Fibroblast of lung (primary cell): ENCODE measurements around the gene NECAB3. TPM values are rescaled to one million over a fixed set of nuclear protein-coding genes. Genes with fewer than 3 reads are reported as not detected.

ENCODE experiments used
- DNase-seq, 2 donors: peaks; one replicate each; pipeline versions ENCODE4 v3.0.0 to v3.0.0-alpha.2; 2010; ENCODE audit warnings: low read depth in 2 of 2
- H2AFZ ChIP-seq: 2 replicates; pipeline ENCODE4 v1.5.1; 2012; ENCODE audit warnings: low read length, control low read depth, inconsistent platforms
- H3K27ac ChIP-seq: 2 replicates; pipeline ENCODE4 v1.5.1; 2011; ENCODE audit warnings: low read length, control low read depth; ENCODE audit not compliant: insufficient read depth
- H3K27me3 ChIP-seq: 2 replicates; pipeline ENCODE4 v1.5.1; 2011; ENCODE audit warnings: mild to moderate bottlenecking, low read length; ENCODE audit not compliant: control insufficient read depth, insufficient read depth
- H3K36me3 ChIP-seq: 2 replicates; pipeline ENCODE4 v1.5.1; 2011; ENCODE audit warnings: low read length; ENCODE audit not compliant: control insufficient read depth, insufficient read depth
- H3K4me1 ChIP-seq: 2 replicates; pipeline ENCODE4 v1.5.1; 2011; ENCODE audit warnings: low read length; ENCODE audit not compliant: control insufficient read depth, insufficient read depth; ENCODE audit errors: extremely low read depth
- H3K4me2 ChIP-seq: 2 replicates; pipeline ENCODE4 v1.5.1; 2011; ENCODE audit warnings: low read length, control low read depth; ENCODE audit not compliant: insufficient read depth; ENCODE audit errors: extremely low read depth
- H3K4me3 ChIP-seq, 4 experiments: fragments of 200-600 bp in 1 of 4; sonication (generic) in 1 of 4; replicated peaks in 1 of 4; 2 replicates each; pipeline ENCODE4 v1.5.1; 2011 to 2016; ENCODE audit warnings: low read length in 4 of 4, low read depth in 3 of 4, mild to moderate bottlenecking in 3 of 4, control low read depth in 2 of 4, inconsistent platforms in 1 of 4, mixed read lengths in 1 of 4; ENCODE audit not compliant: insufficient read depth in 1 of 4; ENCODE audit errors: control extremely low read depth in 1 of 4
- H3K79me2 ChIP-seq: 2 replicates; pipeline ENCODE4 v1.5.1; 2012; ENCODE audit warnings: mild to moderate bottlenecking, low read length, inconsistent platforms; ENCODE audit not compliant: control insufficient read depth, insufficient read depth
- H3K9ac ChIP-seq: 2 replicates; pipeline ENCODE4 v1.5.1; 2011; ENCODE audit warnings: mild to moderate bottlenecking, low read length, control low read depth; ENCODE audit not compliant: insufficient read depth
- H3K9me3 ChIP-seq: 2 replicates; pipeline ENCODE4 v1.5.1; 2012; ENCODE audit warnings: low read depth, low read length; ENCODE audit not compliant: control insufficient read depth, insufficient read depth
- H4K20me1 ChIP-seq: 2 replicates; pipeline ENCODE4 v1.5.1; 2011; ENCODE audit warnings: low read length; ENCODE audit not compliant: control insufficient read depth, insufficient read depth; ENCODE audit errors: extremely low read depth
- EZH2 ChIP-seq: IDR thresholded peaks from 2 replicates; pipeline ENCODE4 v1.5.1; 2012; ENCODE audit warnings: low read length, control low read depth, mild to moderate bottlenecking; ENCODE audit errors: missing control alignments
- polyA plus RNA-seq, 2 donors: library from polyadenylated mRNA; depleted of rRNA in 1 of 2; stranded (reverse) in 1 of 2; unstranded in 1 of 2; fragments of >200 nt; gene quantifications; 2 replicates each; pipeline ENCODE4 v1.2.1, GENCODE V29; 2011 to 2012; ENCODE audit warnings: missing spikeins in 1 of 2
- total RNA-seq: library from RNA; depleted of rRNA; stranded (reverse); fragments of >200 nt; gene quantifications from 2 replicates; pipeline ENCODE4 v1.2.1, GENCODE V29; 2014
- TF ChIP-seq, protein P1 (sequence below), 2 donors: IDR thresholded peaks in 1 of 2; conservative IDR thresholded peaks in 1 of 2; 1 replicate in 1 of 2; 2 replicates in 1 of 2; pipeline ENCODE4 v1.5.1; 2011 to 2012; ENCODE audit warnings: low read length in 2 of 2, control low read depth in 1 of 2, inconsistent platforms in 1 of 2, low read depth in 1 of 2, mild to moderate bottlenecking in 1 of 2

NECAB3 gene
- total and polyA plus RNA-seq, 2 donors (not counting 1 experiment from before 2014, with no cell fraction given) = 5.1 to 20.5 TPM

DNA sequence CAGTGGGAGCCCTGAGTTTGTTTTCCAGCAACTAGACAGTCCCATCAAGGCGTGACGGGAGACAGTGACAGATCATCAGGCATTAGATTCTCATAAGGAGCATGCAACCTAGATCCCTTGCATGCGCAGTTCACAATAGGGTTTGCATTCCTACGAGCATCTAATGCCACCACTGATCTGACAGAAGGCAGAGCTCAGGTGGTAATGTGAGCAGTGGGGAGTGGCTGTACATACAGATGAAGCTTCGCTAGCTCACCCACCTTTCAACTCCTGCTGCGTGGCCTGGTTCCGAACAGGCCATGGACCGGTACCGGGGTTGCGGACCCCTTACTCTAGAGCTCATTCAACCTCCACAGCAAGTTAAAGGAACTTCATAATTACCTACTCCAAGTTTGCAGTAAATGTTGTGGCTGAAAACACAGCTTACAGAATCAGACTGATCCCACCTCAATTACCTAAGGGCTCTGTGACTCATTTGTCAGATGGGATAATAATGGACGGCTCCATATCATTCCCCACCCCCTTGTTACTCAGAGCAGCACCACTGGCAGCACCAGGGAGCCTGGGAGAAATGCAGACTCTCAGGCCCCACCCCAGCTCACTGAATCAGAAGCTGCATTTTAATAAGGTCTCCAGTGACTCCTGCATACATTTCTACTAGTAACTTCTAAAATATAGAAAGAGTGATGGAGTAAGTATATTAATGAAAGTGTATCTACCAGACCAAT lies 30.1 kb upstream of the NECAB3 start:
- Histone ChIP-seq H3K9me3 (no peaks in the 10 kb centered on the region), H3K4me3 (no peak overlapping the region), H3K4me1 (no peaks in the 10 kb centered on the region), H4K20me1 (no peaks in the 10 kb centered on the region), H3K79me2 (no peaks in the 10 kb centered on the region), H3K27ac (no peak overlapping the region), H2AFZ (no peak overlapping the region), H3K4me2 (no peak overlapping the region), H3K27me3 (no peaks in the 10 kb centered on the region), H3K9ac (no peak overlapping the region), H3K36me3 (no peaks in the 10 kb centered on the region)
- no peak for DNase-seq
- TF ChIP-seq, protein P1, sequence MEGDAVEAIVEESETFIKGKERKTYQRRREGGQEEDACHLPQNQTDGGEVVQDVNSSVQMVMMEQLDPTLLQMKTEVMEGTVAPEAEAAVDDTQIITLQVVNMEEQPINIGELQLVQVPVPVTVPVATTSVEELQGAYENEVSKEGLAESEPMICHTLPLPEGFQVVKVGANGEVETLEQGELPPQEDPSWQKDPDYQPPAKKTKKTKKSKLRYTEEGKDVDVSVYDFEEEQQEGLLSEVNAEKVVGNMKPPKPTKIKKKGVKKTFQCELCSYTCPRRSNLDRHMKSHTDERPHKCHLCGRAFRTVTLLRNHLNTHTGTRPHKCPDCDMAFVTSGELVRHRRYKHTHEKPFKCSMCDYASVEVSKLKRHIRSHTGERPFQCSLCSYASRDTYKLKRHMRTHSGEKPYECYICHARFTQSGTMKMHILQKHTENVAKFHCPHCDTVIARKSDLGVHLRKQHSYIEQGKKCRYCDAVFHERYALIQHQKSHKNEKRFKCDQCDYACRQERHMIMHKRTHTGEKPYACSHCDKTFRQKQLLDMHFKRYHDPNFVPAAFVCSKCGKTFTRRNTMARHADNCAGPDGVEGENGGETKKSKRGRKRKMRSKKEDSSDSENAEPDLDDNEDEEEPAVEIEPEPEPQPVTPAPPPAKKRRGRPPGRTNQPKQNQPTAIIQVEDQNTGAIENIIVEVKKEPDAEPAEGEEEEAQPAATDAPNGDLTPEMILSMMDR (conservative IDR thresholded peaks at IDR 0.05 in 1 of 2, IDR thresholded peaks at IDR 0.05 in 1 of 2; ENCODE audit: low read depth in 1 of 2, low read length in 2 of 2) = no peak
- no peak for TF ChIP-seq EZH2

DNA sequence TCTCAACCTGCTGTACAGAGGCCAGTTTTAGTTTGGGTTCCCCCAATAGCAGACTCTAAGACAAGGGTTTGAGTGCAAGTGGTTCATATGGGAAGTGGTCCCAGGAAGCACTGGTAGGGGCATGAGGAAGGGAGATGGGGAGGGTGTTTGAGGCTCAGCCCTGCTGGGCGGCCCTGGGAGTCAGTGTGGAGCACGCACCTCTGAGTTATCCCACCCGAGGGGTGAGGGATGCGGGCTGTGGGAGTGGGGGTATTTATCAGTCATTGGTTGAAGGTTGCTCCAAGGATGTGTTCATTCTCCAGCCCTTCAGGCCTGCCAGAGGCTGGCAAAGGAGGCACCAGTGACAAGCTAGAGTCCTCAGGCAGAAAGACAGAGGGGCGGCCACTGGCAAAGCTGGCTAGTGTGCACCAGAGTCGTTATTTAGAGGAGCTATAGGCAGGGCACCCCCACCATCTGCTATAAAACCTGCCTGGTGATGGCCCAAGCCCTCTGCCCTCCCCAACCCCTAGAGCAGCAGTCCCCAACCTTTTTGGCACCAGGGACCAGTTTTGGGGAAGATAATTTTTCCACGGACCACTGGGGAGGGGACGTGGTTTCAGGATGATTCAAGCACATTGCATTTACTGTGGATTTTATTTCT lies 29.4 kb upstream of the NECAB3 start:
- Histone ChIP-seq H4K20me1 (no peaks in the 10 kb centered on the region), H3K27me3 (no peaks in the 10 kb centered on the region), H3K4me1 (no peaks in the 10 kb centered on the region), H3K36me3 (no peaks in the 10 kb centered on the region), H2AFZ (no peak overlapping the region), H3K27ac (no peak overlapping the region), H3K4me2 (no peak overlapping the region), H3K79me2 (no peaks in the 10 kb centered on the region), H3K9ac (no peak overlapping the region), H3K9me3 (no peaks in the 10 kb centered on the region), H3K4me3 (no peak overlapping the region)
- no peak for DNase-seq
- TF ChIP-seq EZH2 = no peak
- TF ChIP-seq, protein P1 (conservative IDR thresholded peaks at IDR 0.05 in 1 of 2, IDR thresholded peaks at IDR 0.05 in 1 of 2; ENCODE audit: low read depth in 1 of 2, low read length in 2 of 2) = no peak

DNA sequence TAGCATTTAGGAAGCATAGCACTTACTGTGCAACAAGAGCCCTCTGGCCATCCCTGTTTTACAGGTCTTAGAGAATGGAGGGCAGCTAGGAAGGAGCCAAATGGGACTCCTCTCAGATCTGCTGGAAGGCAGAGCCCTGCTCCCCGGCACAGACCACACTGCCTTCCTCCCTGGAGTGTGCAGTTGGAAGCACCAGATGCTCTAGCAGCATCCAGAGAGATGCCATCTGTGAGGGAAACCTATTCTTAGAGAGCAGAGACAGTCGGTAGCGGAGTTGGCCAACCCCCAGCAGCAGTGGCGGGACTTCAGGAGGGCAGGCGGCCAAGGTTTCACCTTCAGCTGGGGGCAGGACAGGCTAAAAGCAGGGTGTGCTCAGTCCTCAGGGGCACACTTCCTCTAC lies 28.6 kb upstream of the NECAB3 start:
- Histone ChIP-seq H2AFZ (no peak overlapping the region), H3K79me2 (no peaks in the 10 kb centered on the region), H3K4me2 (no peak overlapping the region), H3K36me3 (no peaks in the 10 kb centered on the region), H3K9ac (no peak overlapping the region), H3K4me1 (no peaks in the 10 kb centered on the region), H4K20me1 (no peaks in the 10 kb centered on the region), H3K9me3 (no peaks in the 10 kb centered on the region), H3K27me3 (no peaks in the 10 kb centered on the region), H3K4me3 (no peak overlapping the region), H3K27ac (no peak overlapping the region)
- DNase-seq = no peak
- TF ChIP-seq EZH2 = no peak
- TF ChIP-seq, protein P1 (conservative IDR thresholded peaks at IDR 0.05 in 1 of 2, IDR thresholded peaks at IDR 0.05 in 1 of 2; ENCODE audit: low read depth in 1 of 2, low read length in 2 of 2) = no peak
